SJSA1 (cell line): Measurements from ENCODE around the gene WEE2. TPM values are rescaled to one million over a fixed set of nuclear protein-coding genes. Genes with fewer than 3 reads are reported as not detected.

Experiments
- DNase-seq, 2 experiments: peaks; one replicate each; pipeline ENCODE4 v3.0.0-alpha.2; 2015 to 2020; ENCODE audit warnings: low spot score in 2 of 2, low read depth in 1 of 2
- H3K27ac ChIP-seq: fragments of 250-450 bp; sonication (Bioruptor Pico); 2 replicates; pipeline ENCODE4 v1.5.1; 2020; ENCODE audit warnings: mild to moderate bottlenecking, moderate library complexity
- H3K27me3 ChIP-seq: fragments of 250-450 bp; sonication (Bioruptor Pico); replicated peaks from 2 replicates; pipeline ENCODE4 v1.5.1; 2020; ENCODE audit warnings: mild to moderate bottlenecking, moderate library complexity
- H3K36me3 ChIP-seq: fragments of 250-450 bp; sonication (Bioruptor Pico); 2 replicates; pipeline ENCODE4 v1.5.1; 2020; ENCODE audit warnings: mild to moderate bottlenecking
- H3K4me1 ChIP-seq: fragments of 250-450 bp; sonication (Bioruptor Pico); replicated peaks from 2 replicates; pipeline ENCODE4 v1.6.1; 2021; ENCODE audit warnings: mild to moderate bottlenecking
- H3K4me3 ChIP-seq: fragments of 250-450 bp; sonication (Bioruptor Pico); 2 replicates; pipeline ENCODE4 v1.5.1; 2020; ENCODE audit warnings: mild to moderate bottlenecking
- H3K9me3 ChIP-seq: fragments of 250-450 bp; sonication (Bioruptor Pico); replicated peaks from 2 replicates; pipeline ENCODE4 v1.5.1; 2020; ENCODE audit warnings: mild to moderate bottlenecking
- total RNA-seq: library from RNA; depleted of rRNA; stranded (reverse); fragments of >200 nt; shearing (Covaris generic); gene quantifications from 2 replicates; pipeline ENCODE4 v1.2.3, GENCODE V29; 2014

WEE2 gene
- total RNA-seq, 1 experiment from 2014 or later, result not detected

DNA sequence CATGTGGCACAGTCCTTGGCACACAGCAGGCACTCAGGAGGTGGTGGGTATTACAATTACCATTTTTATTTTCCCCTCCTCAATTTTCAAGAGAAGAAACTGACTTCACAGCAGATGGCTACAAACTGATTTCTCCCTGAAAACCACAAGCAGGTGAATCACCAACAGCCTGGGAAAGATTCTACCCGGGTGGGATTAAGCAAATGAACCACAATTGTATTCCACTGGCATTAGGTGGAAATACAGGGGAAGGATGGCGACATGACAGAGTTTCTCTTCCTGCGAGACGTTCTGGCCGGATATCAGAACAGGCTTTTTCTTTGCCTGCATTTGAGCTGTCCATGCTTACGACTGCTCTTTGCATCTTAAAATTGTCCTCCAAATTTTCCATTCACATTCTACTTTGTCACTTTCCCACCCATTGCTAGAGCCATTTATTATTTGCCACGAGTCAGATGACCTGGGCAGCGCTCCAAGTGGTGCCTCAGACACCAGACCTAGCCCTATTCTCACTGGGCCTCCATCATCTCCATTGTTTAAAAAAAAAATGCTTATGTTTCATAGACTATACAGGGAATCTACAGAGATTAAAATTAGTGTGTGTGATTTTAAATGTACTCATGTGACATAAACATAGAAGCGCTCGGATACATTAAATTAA, 10.8 kb upstream of the WEE2 start:
- Histone ChIP-seq H3K36me3 (no peaks in the 10 kb centered on the region), H3K4me1 (peaks cover 23% of the 10 kb centered on the region), H3K27me3 (no peaks in the 10 kb centered on the region), H3K27ac (no peak overlapping the region), H3K4me3 (no peak overlapping the region), H3K9me3 (no peaks in the 10 kb centered on the region)
- DNase-seq, result peak in 1 of 2 experiments; percentile 40

DNA sequence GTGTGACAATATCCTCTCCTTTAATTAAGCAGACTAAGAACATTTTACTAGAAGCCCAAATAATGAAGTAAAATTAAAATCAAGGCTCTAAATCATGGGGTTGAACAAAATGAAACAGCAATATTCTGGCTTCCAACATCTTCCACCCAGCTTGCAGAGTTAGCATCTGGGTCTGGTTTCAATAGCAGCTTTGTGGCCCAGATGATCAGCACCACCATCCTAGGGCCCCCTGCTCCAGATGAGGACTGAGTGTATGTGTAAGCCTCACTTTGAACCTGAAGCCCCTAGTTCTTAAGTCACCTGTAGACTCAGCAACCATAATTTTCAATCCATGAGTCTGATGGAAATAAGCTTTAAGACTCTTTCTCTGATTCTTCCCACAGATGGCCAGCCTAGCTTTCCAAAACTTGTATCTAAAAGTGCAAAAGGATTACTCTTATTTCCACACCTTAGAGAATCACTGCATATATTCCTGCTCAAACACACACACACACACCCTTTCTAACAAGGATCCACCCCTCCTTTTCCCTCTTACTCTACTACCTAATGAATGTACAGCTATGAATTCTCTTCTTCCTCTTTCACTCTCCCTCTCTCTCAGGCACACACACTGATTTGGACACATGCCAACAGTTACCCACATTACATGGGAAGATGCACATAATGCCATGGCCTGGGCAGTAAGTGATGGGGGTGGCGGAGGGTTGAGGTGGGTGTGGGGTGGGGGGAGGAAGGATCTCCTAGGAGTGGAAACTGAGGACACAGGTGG, 9.7 kb upstream of the WEE2 start:
- DNase-seq, result no peak
- Histone ChIP-seq H3K27ac (no peak overlapping the region), H3K36me3 (no peaks in the 10 kb centered on the region), H3K27me3 (no peaks in the 10 kb centered on the region), H3K4me1 (peaks cover 30% of the 10 kb centered on the region), H3K9me3 (no peaks in the 10 kb centered on the region), H3K4me3 (no peak overlapping the region)

DNA sequence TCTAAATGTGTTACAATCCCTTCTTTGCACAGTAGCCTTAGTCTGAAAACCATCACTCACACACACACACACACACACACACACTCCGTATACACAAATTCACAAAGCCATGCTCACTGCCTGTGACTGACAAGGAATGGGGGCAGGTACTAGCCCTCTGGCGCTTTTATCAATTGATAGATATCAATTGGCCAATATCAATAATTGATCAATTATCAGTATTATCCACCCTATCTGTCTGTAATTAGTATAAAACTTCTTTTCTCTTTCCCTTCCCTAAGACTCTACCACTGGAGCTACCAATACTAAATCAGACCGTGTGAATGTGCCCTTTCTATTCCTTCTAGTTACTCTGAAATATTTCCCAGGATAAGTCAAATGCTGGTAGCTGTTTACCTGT, 8.3 kb upstream of the WEE2 start:
- no peaks in the 10 kb centered on the region for H3K9me3 ChIP-seq
- H3K27me3 ChIP-seq, result no peaks in the 10 kb centered on the region
- DNase-seq, result no peak
- no peak overlapping the region for H3K27ac ChIP-seq
- no peak overlapping the region for H3K4me3 ChIP-seq
- H3K36me3 ChIP-seq, result no peaks in the 10 kb centered on the region
- peaks cover 41% of the 10 kb centered on the region for H3K4me1 ChIP-seq

DNA sequence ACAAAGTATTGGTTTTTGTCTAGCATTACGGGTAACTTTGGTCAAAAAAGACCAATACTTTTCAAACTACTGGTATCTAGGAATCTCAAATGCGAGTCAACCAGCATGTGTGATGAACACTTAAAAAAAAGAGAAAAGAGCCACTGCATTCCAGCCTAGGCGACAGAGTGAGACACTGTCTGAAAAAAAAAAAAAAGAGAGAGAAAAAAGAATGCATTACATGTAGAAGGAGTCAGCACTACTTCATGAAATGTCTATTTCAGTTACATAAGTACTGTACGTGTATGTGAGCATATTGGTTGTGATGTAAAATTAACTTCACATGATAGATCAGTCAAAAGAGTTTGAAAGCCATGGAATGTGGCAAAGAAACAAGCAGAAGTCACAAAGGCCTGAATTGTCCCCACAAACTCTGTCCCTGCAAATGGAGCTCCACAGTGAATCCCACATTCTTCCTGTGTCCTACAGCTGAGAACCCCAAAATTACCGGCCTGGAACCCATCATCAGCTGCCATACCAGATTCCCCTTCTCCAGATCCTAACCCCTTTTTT, 7.8 kb upstream of the WEE2 start:
- H3K4me3 ChIP-seq, result no peak overlapping the region
- no peaks in the 10 kb centered on the region for H3K27me3 ChIP-seq
- no peaks in the 10 kb centered on the region for H3K9me3 ChIP-seq
- DNase-seq, result no peak
- H3K4me1 ChIP-seq, result peaks cover 46% of the 10 kb centered on the region
- no peak overlapping the region for H3K27ac ChIP-seq
- no peaks in the 10 kb centered on the region for H3K36me3 ChIP-seq

DNA sequence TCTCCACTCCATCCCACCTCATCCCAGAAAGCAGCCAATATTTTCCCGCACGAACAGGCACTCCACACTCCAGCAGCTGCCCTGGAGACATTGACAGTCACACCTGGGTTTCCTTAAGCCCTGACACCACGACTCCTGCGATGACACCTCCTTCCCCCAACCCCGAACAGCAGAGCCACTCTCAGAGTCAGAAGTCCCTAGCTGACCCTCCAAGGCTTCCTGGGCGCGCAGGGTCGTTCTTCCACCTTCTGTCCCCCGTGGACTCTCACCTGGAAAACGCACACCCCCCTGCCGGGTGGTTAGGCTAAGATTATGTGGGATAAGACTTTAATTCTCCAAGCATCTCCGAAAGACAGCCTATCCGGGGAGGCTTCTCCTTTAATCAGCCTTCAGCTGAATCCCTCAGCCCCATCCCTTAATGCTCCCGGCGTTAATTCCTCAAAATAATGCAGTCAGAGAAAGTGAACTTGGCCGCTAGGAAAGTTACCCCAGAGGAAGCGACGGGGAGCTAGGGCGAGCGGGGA, 7.2 kb upstream of the WEE2 start:
- no peaks in the 10 kb centered on the region for H3K27me3 ChIP-seq
- peak overlapping the region; percentile 80 for H3K4me3 ChIP-seq
- no peak overlapping the region for H3K27ac ChIP-seq
- no peaks in the 10 kb centered on the region for H3K9me3 ChIP-seq
- peaks cover 47% of the 10 kb centered on the region for H3K4me1 ChIP-seq
- no peak for DNase-seq
- no peaks in the 10 kb centered on the region for H3K36me3 ChIP-seq

DNA sequence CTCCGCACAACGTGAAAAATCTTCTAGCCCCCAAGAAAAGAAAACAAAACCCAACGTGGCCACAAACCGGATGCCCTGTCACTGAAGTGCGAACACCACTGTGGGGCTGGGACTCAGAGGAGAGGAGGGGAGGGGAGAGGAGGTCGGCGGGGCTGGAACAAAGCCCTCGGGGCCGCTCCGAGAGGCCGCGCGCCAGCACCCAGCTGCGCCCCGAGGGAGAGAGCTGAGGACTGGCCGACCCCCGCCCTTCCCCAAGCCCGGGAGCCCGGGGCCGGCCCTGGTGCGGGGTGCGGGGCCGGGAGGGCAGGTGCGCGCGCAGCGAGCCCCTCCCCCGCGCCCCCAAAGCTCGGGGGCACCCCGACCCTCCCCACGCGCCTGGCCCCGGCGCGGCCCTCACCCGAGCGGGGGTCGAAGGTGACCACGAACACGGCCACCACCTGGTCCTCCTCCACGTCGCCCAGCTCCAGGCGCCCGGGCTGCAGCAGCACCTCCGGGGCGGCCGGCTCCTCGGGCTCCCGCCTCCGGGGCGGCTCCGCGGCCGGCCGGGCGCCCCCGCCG, 6.6 kb upstream of the WEE2 start:
- Histone ChIP-seq H3K36me3 (no peaks in the 10 kb centered on the region), H3K4me3 (peak overlapping the region; percentile 80), H3K9me3 (no peaks in the 10 kb centered on the region), H3K27me3 (no peaks in the 10 kb centered on the region), H3K4me1 (peaks cover 47% of the 10 kb centered on the region), H3K27ac (no peak overlapping the region)
- DNase-seq, result peak; percentile 24 to 49

DNA sequence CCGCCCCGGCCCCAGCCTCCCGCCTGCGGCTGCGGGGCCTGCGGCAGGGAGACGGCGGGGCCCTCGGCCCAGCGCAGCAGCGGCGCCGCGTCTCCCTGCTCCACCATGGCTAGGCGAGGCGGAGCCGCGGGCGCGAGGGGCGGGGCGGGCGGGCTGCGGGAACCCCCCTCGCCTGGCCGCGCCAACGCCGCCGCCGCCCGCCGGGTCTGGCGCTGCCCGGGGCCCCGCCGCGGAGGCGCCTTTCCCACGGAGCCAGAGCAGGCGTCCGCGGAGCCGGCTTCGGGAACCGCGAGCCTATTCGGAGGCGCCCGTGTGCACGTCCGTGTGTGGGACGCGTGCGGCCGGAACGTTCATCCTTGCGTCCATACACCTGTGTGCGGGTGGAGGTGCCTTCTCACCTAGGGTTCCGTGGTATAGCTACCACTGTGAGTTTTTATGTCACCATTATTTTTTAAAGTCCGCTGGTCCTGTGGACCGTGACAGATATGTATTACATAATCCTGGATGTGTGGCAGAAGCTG, 6.0 kb upstream of the WEE2 start, which contains the start of gene DENND11:
DENND11 (minus strand) TSS at position 120 of the 521 bp plus-strand sequence; CDS start at position 107, 13 bp downstream.
- H3K9me3 ChIP-seq, result no peaks in the 10 kb centered on the region
- H3K36me3 ChIP-seq, result no peaks in the 10 kb centered on the region
- H3K4me3 ChIP-seq, result peak within 1 kb of the TSS; percentile 80
- no peaks in the 10 kb centered on the region for H3K27me3 ChIP-seq
- H3K4me1 ChIP-seq, result peaks cover 43% of the 10 kb centered on the region
- H3K27ac ChIP-seq, result 0 out of 2 replicates have a peak within 1 kb of the TSS, but pooled peaks have one; percentile 15
- peak; percentile 32 to 47 for DNase-seq

DNA sequence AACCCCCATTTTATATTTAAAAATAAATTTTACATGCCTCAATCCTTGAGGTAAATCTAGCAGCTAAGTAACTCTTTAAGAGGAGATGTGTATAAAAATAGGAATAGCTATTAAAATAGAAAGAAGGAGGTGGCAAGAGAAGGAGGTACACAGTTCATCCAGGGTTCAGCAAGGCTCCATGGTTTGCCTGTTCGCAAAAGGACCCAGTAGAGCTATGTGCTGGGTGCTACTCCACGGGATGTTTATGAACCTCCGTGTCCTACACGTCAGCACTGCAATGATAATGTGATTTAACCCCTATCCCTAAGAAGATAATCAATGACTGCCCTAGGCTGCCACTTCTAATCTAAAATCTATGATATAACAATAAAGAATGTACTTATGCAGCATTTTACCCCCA, 5.3 kb upstream of the WEE2 start:
- DNase-seq, result no peak
- Histone ChIP-seq H3K36me3 (no peaks in the 10 kb centered on the region), H3K9me3 (no peaks in the 10 kb centered on the region), H3K27me3 (no peaks in the 10 kb centered on the region), H3K27ac (no peak overlapping the region), H3K4me1 (peaks cover 35% of the 10 kb centered on the region), H3K4me3 (no peak overlapping the region)

DNA sequence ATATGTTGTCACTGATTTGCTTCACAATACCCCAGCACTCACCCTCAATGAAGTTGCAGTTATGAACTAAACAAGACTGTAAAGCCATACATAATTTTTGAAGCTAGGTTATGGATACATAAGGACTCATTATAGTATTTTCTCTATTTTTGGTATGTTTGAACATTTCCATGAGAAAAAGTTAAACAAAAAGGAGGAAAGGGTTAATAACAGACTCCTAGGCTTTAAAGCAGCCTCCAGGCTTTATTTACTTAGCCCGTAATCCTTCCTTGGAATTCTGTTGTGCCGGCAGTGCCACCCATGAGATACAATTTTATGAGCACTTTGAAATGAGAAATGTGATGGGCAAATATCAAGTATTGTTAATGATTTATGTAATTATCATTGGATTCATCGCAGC, 4.0 kb upstream of the WEE2 start:
- H3K27ac ChIP-seq, result no peak overlapping the region
- H3K36me3 ChIP-seq, result no peaks in the 10 kb centered on the region
- no peaks in the 10 kb centered on the region for H3K27me3 ChIP-seq
- DNase-seq, result no peak
- H3K4me1 ChIP-seq, result peaks cover 33% of the 10 kb centered on the region
- no peaks in the 10 kb centered on the region for H3K9me3 ChIP-seq
- H3K4me3 ChIP-seq, result no peak overlapping the region

DNA sequence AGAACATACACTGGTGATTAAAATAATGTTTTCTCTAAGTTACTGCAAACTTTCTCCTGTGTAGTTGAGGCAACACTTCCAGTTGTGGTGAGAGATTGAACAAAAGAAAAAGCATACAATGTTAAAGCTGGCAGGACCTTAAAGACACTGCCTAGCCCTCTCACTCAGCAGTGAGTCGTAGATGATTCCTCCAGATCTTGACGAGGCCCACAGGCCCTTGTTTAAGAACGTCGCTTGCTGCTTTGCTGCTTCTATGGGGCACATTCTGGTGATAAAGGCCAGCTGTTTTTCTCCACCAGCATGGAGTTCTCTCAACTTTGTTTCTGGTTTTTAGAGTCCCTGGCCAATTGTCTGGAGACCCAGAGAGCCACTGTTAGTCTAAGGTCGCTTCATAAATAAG, 3.4 kb upstream of the WEE2 start:
- H3K9me3 ChIP-seq, result no peaks in the 10 kb centered on the region
- H3K4me3 ChIP-seq, result no peak overlapping the region
- H3K27ac ChIP-seq, result no peak overlapping the region
- H3K4me1 ChIP-seq, result peaks cover 33% of the 10 kb centered on the region
- no peaks in the 10 kb centered on the region for H3K36me3 ChIP-seq
- no peaks in the 10 kb centered on the region for H3K27me3 ChIP-seq
- DNase-seq, result peak in 1 of 2 experiments; percentile 19

DNA sequence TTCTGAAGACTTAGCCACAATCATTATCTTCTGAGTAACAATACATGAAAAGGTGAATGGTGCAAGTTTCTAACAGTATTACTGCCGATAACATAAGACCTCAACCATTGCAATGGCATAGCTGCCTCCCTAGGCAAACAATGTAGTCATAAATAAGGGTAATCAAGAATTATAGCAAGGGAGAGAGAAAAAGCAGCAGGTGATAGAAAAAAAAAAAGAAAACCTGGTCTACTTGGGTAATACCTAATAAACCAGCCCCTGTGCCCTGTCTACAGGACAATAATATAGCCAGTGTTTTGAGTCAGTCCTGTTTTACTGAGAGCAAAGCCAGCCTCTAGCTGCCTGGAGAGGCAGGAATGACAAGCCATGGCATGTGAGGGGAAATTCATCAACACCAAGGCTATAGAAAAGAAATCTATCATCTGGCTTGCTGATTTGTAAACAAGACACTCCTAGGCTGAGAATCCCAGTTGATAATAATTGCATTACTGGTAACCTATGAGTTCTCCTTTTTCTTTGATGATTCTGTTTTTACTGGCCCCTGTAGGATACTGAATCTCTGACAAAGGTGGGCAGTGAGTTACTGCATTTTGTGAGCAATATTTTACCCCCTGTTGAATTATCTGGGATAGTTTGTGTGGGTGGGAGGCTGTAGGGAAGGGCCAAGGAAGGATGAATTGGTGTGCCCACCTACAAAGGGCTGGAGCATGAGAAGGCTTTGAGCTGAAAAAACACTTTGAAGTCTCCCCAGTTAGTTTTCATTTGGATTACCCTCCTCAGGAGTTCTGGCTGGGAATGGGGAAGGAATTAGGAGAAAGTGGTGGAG, 1.7 kb upstream of the WEE2 start:
- H3K9me3 ChIP-seq, result no peaks in the 10 kb centered on the region
- no peaks in the 10 kb centered on the region for H3K36me3 ChIP-seq
- H3K4me1 ChIP-seq, result peaks cover 26% of the 10 kb centered on the region
- H3K27ac ChIP-seq, result no peak overlapping the region
- H3K27me3 ChIP-seq, result no peaks in the 10 kb centered on the region
- no peak for DNase-seq
- no peak overlapping the region for H3K4me3 ChIP-seq

DNA sequence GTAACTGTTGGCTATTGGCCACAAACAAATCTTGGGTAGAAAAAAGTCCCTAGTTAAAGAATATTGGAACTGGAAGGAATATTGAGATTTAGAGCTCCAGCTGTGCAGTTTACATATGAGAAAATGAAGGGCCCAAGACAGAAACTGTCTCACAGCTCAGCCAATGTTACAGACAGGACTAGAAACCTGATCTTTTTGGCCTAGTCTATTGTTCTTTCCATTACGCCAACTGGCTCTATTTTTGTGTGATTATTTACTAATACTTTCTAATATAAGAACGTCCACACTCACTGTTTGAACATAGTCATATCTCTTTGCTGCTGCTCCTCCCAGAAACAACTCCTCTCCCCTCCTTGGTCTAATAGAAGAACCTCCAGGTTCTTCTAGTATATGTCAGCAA, 1.2 kb downstream of the WEE2 start:
- H3K36me3 ChIP-seq, result no peaks in the 10 kb centered on the region
- H3K4me3 ChIP-seq, result no peak overlapping the region
- peaks cover 11% of the 10 kb centered on the region for H3K4me1 ChIP-seq
- H3K27ac ChIP-seq, result no peak overlapping the region
- no peak for DNase-seq
- H3K9me3 ChIP-seq, result no peaks in the 10 kb centered on the region
- H3K27me3 ChIP-seq, result no peaks in the 10 kb centered on the region

DNA sequence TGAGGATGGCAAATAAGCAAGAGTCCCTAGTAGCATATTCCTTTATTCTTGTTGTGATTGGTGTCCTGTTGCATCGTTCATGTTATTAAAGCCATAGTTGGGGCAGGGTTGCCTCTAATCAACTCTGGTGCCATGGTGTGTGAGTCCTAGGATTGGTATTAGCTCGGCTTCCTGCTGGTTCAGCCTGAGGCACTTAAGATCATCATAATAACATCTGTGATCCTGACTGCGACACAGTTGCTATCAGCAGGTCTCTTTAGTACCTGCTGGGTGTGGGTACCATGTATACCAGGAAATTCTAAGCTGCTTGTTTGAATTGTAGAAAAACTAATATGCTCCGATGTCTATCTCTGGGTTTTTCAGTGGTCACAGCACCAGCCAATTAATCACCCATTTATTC, 1.6 kb downstream of the WEE2 start:
- Histone ChIP-seq H3K4me3 (no peak overlapping the region), H3K36me3 (no peaks in the 10 kb centered on the region), H3K4me1 (peaks cover 7% of the 10 kb centered on the region), H3K27ac (no peak overlapping the region), H3K9me3 (no peaks in the 10 kb centered on the region), H3K27me3 (no peaks in the 10 kb centered on the region)
- no peak for DNase-seq
